K562 (cell line): Measurements from ENCODE around the gene GAB2. TPM values are rescaled to one million over a fixed set of nuclear protein-coding genes. Genes with fewer than 3 reads are reported as not detected.

Experiments used
- ADNP ChIP-seq: fragments of 200-800 bp; sonication (Bioruptor generic); IDR thresholded peaks from 2 replicates; pipeline ENCODE4 v1.6.1; 2016; ENCODE audit warnings: missing genetic modification characterization, missing compliant biosample characterization
- DACH1 ChIP-seq: fragments of 450-650 bp; IDR thresholded peaks from 2 replicates; pipeline ENCODE4 v1.6.1; 2018; ENCODE audit not compliant: partially characterized antibody
- FUS ChIP-seq: fragments of 200-400 bp; formaldehyde crosslinking; optimal IDR thresholded peaks from 2 replicates; pipeline ENCODE3; 2017; ENCODE audit warnings: low read depth, low read length
- KLF1 ChIP-seq: fragments of 450-650 bp; IDR thresholded peaks from 2 replicates; pipeline ENCODE4 v1.6.1; 2016; ENCODE audit warnings: missing genetic modification characterization, missing compliant biosample characterization
- KLF13 ChIP-seq: fragments of 450-650 bp; IDR thresholded peaks from 2 replicates; pipeline ENCODE4 v1.6.1; 2016; ENCODE audit warnings: missing genetic modification characterization, low read depth, mild to moderate bottlenecking, missing compliant biosample characterization, moderate library complexity, borderline replicate concordance
- NR2F6 ChIP-seq: fragments of 450-650 bp; formaldehyde crosslinking; IDR thresholded peaks from 2 replicates; pipeline ENCODE4 v1.4.0; 2020; ENCODE audit warnings: mild to moderate bottlenecking
- PHF20 ChIP-seq: fragments of 450-650 bp; IDR thresholded peaks from 2 replicates; pipeline ENCODE4 v1.6.1; 2018; ENCODE audit not compliant: partially characterized antibody
- SMARCE1 ChIP-seq: fragments of 450-650 bp; IDR thresholded peaks from 2 replicates; pipeline ENCODE4 v1.7.1; 2016; ENCODE audit warnings: mild to moderate bottlenecking
- ZNF263 ChIP-seq: sonication (generic); formaldehyde crosslinking; IDR thresholded peaks from 2 replicates; pipeline ENCODE4 v1.8.0; 2022; ENCODE audit warnings: mild to moderate bottlenecking, missing genetic modification reagents, borderline replicate concordance
- ZNF354B ChIP-seq: fragments of 250-450 bp; sonication (Bioruptor Pico); IDR thresholded peaks from 2 replicates; pipeline ENCODE4 v1.4.0; 2020
- ZNF696 ChIP-seq: fragments of 250-450 bp; sonication (Bioruptor Pico); conservative IDR thresholded peaks from 2 replicates; pipeline ENCODE4 v1.4.0; 2020; ENCODE audit warnings: mild to moderate bottlenecking, moderate library complexity
- polyA plus RNA-seq, 8 experiments: library from polyadenylated mRNA; depleted of rRNA in 4 of 8; stranded (reverse) in 5 of 8; unstranded in 3 of 8; fragments of >200 nt; fragmentation: Nextera tagmentation in 2 of 8; fragmentation: Illumina TruSeq in 1 of 8; extraction: Ambion mirVana in 2 of 8; extraction: Trizol in 1 of 8; gene quantifications; 2 replicates each; pipeline versions ENCODE4 v1.2.1 to v1.2.3, GENCODE V29; 2011 to 2014; ENCODE audit warnings: inconsistent platforms in 1 of 8, missing spikeins in 1 of 8
- total RNA-seq, 7 experiments: library from RNA; depleted of rRNA in 6 of 7; stranded (reverse); fragments of >200 nt in 6 of 7; fragmentation: Illumina TruSeq in 2 of 7; extraction: Trizol in 2 of 7; gene quantifications; 2 replicates each; pipeline versions ENCODE4 v1.2.1 to v1.2.3, GENCODE V29; 2011 to 2021; ENCODE audit warnings: low replicate concordance in 1 of 7
- TF ChIP-seq, protein P1 (sequence below): fragments of 450-650 bp; IDR thresholded peaks from 2 replicates; pipeline ENCODE4 v1.6.1; 2016; ENCODE audit warnings: mild to moderate bottlenecking, moderate library complexity

The GAB2 gene
- total and polyA plus RNA-seq, 9 of the 15 experiments (the other 6 are each of a cell fraction or from before 2014, with no cell fraction given): 2.3 to 35.2 (median 16.1) TPM

DNA sequence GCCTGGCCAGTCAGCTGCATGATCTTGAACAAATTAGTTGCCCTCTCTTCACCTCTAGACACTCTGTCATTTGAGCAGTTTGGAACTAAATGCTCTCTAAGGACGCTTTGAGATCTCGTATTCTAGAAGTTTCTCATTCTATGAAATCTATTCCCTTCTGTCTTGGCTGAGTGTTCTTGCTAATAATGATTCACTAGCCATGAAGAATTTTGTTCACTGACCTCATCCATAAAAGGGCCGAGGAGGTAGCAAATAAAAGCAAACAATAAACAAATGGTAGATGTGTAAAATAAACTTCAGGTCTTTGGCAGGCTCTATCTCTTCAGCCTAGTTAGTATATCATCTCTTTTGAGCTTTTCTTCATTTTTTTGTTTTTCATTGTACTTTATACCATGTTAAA lies 152.3 kb downstream of the GAB2 start (continued):
- TF ChIP-seq, protein P1, sequence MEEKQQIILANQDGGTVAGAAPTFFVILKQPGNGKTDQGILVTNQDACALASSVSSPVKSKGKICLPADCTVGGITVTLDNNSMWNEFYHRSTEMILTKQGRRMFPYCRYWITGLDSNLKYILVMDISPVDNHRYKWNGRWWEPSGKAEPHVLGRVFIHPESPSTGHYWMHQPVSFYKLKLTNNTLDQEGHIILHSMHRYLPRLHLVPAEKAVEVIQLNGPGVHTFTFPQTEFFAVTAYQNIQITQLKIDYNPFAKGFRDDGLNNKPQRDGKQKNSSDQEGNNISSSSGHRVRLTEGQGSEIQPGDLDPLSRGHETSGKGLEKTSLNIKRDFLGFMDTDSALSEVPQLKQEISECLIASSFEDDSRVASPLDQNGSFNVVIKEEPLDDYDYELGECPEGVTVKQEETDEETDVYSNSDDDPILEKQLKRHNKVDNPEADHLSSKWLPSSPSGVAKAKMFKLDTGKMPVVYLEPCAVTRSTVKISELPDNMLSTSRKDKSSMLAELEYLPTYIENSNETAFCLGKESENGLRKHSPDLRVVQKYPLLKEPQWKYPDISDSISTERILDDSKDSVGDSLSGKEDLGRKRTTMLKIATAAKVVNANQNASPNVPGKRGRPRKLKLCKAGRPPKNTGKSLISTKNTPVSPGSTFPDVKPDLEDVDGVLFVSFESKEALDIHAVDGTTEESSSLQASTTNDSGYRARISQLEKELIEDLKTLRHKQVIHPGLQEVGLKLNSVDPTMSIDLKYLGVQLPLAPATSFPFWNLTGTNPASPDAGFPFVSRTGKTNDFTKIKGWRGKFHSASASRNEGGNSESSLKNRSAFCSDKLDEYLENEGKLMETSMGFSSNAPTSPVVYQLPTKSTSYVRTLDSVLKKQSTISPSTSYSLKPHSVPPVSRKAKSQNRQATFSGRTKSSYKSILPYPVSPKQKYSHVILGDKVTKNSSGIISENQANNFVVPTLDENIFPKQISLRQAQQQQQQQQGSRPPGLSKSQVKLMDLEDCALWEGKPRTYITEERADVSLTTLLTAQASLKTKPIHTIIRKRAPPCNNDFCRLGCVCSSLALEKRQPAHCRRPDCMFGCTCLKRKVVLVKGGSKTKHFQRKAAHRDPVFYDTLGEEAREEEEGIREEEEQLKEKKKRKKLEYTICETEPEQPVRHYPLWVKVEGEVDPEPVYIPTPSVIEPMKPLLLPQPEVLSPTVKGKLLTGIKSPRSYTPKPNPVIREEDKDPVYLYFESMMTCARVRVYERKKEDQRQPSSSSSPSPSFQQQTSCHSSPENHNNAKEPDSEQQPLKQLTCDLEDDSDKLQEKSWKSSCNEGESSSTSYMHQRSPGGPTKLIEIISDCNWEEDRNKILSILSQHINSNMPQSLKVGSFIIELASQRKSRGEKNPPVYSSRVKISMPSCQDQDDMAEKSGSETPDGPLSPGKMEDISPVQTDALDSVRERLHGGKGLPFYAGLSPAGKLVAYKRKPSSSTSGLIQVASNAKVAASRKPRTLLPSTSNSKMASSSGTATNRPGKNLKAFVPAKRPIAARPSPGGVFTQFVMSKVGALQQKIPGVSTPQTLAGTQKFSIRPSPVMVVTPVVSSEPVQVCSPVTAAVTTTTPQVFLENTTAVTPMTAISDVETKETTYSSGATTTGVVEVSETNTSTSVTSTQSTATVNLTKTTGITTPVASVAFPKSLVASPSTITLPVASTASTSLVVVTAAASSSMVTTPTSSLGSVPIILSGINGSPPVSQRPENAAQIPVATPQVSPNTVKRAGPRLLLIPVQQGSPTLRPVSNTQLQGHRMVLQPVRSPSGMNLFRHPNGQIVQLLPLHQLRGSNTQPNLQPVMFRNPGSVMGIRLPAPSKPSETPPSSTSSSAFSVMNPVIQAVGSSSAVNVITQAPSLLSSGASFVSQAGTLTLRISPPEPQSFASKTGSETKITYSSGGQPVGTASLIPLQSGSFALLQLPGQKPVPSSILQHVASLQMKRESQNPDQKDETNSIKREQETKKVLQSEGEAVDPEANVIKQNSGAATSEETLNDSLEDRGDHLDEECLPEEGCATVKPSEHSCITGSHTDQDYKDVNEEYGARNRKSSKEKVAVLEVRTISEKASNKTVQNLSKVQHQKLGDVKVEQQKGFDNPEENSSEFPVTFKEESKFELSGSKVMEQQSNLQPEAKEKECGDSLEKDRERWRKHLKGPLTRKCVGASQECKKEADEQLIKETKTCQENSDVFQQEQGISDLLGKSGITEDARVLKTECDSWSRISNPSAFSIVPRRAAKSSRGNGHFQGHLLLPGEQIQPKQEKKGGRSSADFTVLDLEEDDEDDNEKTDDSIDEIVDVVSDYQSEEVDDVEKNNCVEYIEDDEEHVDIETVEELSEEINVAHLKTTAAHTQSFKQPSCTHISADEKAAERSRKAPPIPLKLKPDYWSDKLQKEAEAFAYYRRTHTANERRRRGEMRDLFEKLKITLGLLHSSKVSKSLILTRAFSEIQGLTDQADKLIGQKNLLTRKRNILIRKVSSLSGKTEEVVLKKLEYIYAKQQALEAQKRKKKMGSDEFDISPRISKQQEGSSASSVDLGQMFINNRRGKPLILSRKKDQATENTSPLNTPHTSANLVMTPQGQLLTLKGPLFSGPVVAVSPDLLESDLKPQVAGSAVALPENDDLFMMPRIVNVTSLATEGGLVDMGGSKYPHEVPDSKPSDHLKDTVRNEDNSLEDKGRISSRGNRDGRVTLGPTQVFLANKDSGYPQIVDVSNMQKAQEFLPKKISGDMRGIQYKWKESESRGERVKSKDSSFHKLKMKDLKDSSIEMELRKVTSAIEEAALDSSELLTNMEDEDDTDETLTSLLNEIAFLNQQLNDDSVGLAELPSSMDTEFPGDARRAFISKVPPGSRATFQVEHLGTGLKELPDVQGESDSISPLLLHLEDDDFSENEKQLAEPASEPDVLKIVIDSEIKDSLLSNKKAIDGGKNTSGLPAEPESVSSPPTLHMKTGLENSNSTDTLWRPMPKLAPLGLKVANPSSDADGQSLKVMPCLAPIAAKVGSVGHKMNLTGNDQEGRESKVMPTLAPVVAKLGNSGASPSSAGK: no peak
- TF ChIP-seq ZNF696 (CRISPR knock-in tag) (no peak), SMARCE1 (no peak), ZNF263 (CRISPR knock-in tag) (no peak), FUS (no peak), KLF1 (tag) (no peak), ADNP (tag) (no peak), ZNF354B (no peak), DACH1 (no peak), KLF13 (no peak), NR2F6 (CRISPR knock-in tag) (no peak), PHF20 (no peak)
